RWPE2 (cell line): ENCODE data around the gene STX2.

Experiments
- ATAC-seq: fragments of 200-7000 bp; cut with Tn5 transposase; 3 replicates; pipeline ENCODE4 v1.9.1; 2021; ENCODE audit warnings: low read depth
- DNase-seq: peaks from one replicate; pipeline ENCODE4 v3.0.0-alpha.2; 2020; ENCODE audit warnings: low spot score
- H3K27ac ChIP-seq: fragments of 450-650 bp; 2 replicates; pipeline ENCODE4 v1.5.1; 2017; ENCODE audit warnings: mild to moderate bottlenecking; ENCODE audit not compliant: poor library complexity, severe bottlenecking
- H3K27me3 ChIP-seq: fragments of 250-450 bp; sonication (Bioruptor Pico); 2 replicates; pipeline ENCODE4 v1.5.1; 2021; ENCODE audit warnings: mild to moderate bottlenecking, moderate library complexity; ENCODE audit not compliant: insufficient read depth, poor library complexity, severe bottlenecking
- H3K36me3 ChIP-seq: fragments of 250-450 bp; sonication (Bioruptor Pico); 2 replicates; pipeline ENCODE4 v1.5.1; 2020; ENCODE audit warnings: low read depth, mild to moderate bottlenecking, moderate library complexity
- H3K4me1 ChIP-seq: fragments of 250-450 bp; sonication (Bioruptor Pico); 2 replicates; pipeline ENCODE4 v1.5.1; 2021; ENCODE audit warnings: mild to moderate bottlenecking, moderate library complexity; ENCODE audit not compliant: insufficient read depth, poor library complexity, severe bottlenecking
- H3K4me3 ChIP-seq: fragments of 250-450 bp; sonication (Bioruptor Pico); 2 replicates; pipeline ENCODE4 v1.5.1; 2021; ENCODE audit warnings: mild to moderate bottlenecking, moderate library complexity; ENCODE audit not compliant: severe bottlenecking
- H3K9me3 ChIP-seq: fragments of 250-450 bp; sonication (Bioruptor Pico); 2 replicates; pipeline ENCODE4 v1.5.1; 2021; ENCODE audit warnings: mild to moderate bottlenecking, moderate library complexity; ENCODE audit not compliant: severe bottlenecking
- CTCF ChIP-seq: fragments of 450-650 bp; IDR thresholded peaks from one replicate; pipeline ENCODE4 v1.5.1; 2017; ENCODE audit warnings: mild to moderate bottlenecking, moderate library complexity; ENCODE audit not compliant: poor library complexity, severe bottlenecking

The STX2 gene

GRCh38 chr12:130873825-130874224 is 34.8 kb upstream of the STX2 start:
- Histone ChIP-seq H3K9me3 (no peaks in the 10 kb centered on the region), H3K4me1 (peaks cover 10% of the 10 kb centered on the region), H3K4me3 (peak overlapping the region; percentile 98), H3K27me3 (no peaks in the 10 kb centered on the region), H3K36me3 (peaks cover 56% of the 10 kb centered on the region), H3K27ac (peak overlapping the region; percentile 82)
- no peak for TF ChIP-seq CTCF
- DNase-seq (no peak), ATAC-seq (no peak)

GRCh38 chr12:130873106-130873795 is 34.2 kb upstream of the STX2 start:
- H3K27me3 ChIP-seq: no peaks in the 10 kb centered on the region
- no peak for DNase-seq
- no peak for TF ChIP-seq CTCF

GRCh38 chr12:130872179-130873096 is 33.4 kb upstream of the STX2 start:
- no peak for TF ChIP-seq CTCF
- H3K36me3 ChIP-seq: peaks cover 50% of the 10 kb centered on the region
- peaks cover 10% of the 10 kb centered on the region for H3K4me1 ChIP-seq
- peak overlapping the region; percentile 98 for H3K4me3 ChIP-seq
- ATAC-seq (0 out of 3 replicates have a peak, but pooled peaks have one; percentile 9), DNase-seq (no peak)
- H3K27me3 ChIP-seq: no peaks in the 10 kb centered on the region
- H3K9me3 ChIP-seq: no peaks in the 10 kb centered on the region
- peak overlapping the region; percentile 82 for H3K27ac ChIP-seq

More at GRCh38 chr12:130873106-130873795, 34.2 kb upstream of the STX2 start:
- Histone ChIP-seq H3K36me3 (peaks cover 56% of the 10 kb centered on the region), H3K4me3 (peak overlapping the region; percentile 98), H3K9me3 (no peaks in the 10 kb centered on the region), H3K4me1 (peaks cover 10% of the 10 kb centered on the region), H3K27ac (peak overlapping the region; percentile 82)
- ATAC-seq: no peak

GRCh38 chr12:130871286-130872178 is 32.5 kb upstream of the STX2 start, which contains the start of gene RAN:
Gene RAN (plus strand): TSS chr12:130872066. CDS start chr12:130872594, 528 bp downstream.
- H3K27ac ChIP-seq: peak within 1 kb of the TSS; percentile 82
- peaks cover 10% of the 10 kb centered on the region for H3K4me1 ChIP-seq
- TF ChIP-seq CTCF: no peak
- H3K9me3 ChIP-seq: no peaks in the 10 kb centered on the region
- peak within 1 kb of the TSS; percentile 98 for H3K4me3 ChIP-seq
- peaks cover 41% of the 10 kb centered on the region for H3K36me3 ChIP-seq
- DNase-seq (peak; percentile 91), ATAC-seq (peak; percentile 69)
- H3K27me3 ChIP-seq: no peaks in the 10 kb centered on the region
